ENCODE results near the gene PEX16.

- TF ChIP-seq, protein P1, sequence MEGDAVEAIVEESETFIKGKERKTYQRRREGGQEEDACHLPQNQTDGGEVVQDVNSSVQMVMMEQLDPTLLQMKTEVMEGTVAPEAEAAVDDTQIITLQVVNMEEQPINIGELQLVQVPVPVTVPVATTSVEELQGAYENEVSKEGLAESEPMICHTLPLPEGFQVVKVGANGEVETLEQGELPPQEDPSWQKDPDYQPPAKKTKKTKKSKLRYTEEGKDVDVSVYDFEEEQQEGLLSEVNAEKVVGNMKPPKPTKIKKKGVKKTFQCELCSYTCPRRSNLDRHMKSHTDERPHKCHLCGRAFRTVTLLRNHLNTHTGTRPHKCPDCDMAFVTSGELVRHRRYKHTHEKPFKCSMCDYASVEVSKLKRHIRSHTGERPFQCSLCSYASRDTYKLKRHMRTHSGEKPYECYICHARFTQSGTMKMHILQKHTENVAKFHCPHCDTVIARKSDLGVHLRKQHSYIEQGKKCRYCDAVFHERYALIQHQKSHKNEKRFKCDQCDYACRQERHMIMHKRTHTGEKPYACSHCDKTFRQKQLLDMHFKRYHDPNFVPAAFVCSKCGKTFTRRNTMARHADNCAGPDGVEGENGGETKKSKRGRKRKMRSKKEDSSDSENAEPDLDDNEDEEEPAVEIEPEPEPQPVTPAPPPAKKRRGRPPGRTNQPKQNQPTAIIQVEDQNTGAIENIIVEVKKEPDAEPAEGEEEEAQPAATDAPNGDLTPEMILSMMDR (IDR thresholded peaks at IDR 0.05) = no peak
- no peak for TF ChIP-seq POLR2A (IDR thresholded peaks at IDR 0.05)
Measured at GRCh38 chr11:45931739-45932138, 14.1 kb upstream of the PEX16 start.

Measured in ovary (tissue), 3 donors.